Measurements from ENCODE around the gene QPCTL. TPM values are rescaled to one million over a fixed set of nuclear protein-coding genes. Genes with fewer than 3 reads are reported as not detected.
A peak's percentile ranks its signal among the peaks of the same experiment; 100 is the strongest.

QPCTL gene
- total and polyA plus RNA-seq, 9 of the 15 experiments (the other 6 are each of a cell fraction or from before 2014, with no cell fraction given), result 0.99 to 31.3 (median 12.7) TPM

- TF ChIP-seq GATA2 (CRISPR knock-in tag; IDR thresholded peaks at IDR 0.05) (no peak), BRD4 (IDR thresholded peaks at IDR 0.05) (no peak), NUFIP1 (IDR thresholded peaks at IDR 0.05; ENCODE audit: partially characterized antibody) (no peak), BHLHE40 (IDR thresholded peaks at IDR 0.05; ENCODE audit: low read length) (peak; percentile 11; the same call in 1 of the 2 replicates), MCM2 (IDR thresholded peaks at IDR 0.05; ENCODE audit: low read depth) (no peak), ZNF41 (CRISPR knock-in tag; conservative IDR thresholded peaks at IDR 0.05) (no peak), GATAD2A (IDR thresholded peaks at IDR 0.05) (peak; percentile 46; the same call in 1 of the 2 replicates), NFRKB (IDR thresholded peaks at IDR 0.05; ENCODE audit: low read depth) (no peak), MYBL2 (IDR thresholded peaks at IDR 0.05; ENCODE audit: low read depth) (no peak), MYBL2 (CRISPR knock-in tag; IDR thresholded peaks at IDR 0.05; ENCODE audit: borderline replicate concordance) (no peak), TEAD1 (CRISPR knock-in tag; IDR thresholded peaks at IDR 0.05) (no peak), ZNF717 (CRISPR knock-in tag; IDR thresholded peaks at IDR 0.05) (no peak), MTA1 (IDR thresholded peaks at IDR 0.05; ENCODE audit: borderline replicate concordance) (no peak), ZNF212 (CRISPR knock-in tag; IDR thresholded peaks at IDR 0.05) (no peak), XRCC3 (IDR thresholded peaks at IDR 0.05) (no peak), ZNF740 (CRISPR knock-in tag; IDR thresholded peaks at IDR 0.05) (peak; percentile 54; the same call in 1 of the 2 replicates), ZNF740 (tag; IDR thresholded peaks at IDR 0.05) (0 out of 4 replicates have a peak, but pooled peaks of 1 of the 2 experiments have one; percentile 51)
- TF ChIP-seq, protein P1, sequence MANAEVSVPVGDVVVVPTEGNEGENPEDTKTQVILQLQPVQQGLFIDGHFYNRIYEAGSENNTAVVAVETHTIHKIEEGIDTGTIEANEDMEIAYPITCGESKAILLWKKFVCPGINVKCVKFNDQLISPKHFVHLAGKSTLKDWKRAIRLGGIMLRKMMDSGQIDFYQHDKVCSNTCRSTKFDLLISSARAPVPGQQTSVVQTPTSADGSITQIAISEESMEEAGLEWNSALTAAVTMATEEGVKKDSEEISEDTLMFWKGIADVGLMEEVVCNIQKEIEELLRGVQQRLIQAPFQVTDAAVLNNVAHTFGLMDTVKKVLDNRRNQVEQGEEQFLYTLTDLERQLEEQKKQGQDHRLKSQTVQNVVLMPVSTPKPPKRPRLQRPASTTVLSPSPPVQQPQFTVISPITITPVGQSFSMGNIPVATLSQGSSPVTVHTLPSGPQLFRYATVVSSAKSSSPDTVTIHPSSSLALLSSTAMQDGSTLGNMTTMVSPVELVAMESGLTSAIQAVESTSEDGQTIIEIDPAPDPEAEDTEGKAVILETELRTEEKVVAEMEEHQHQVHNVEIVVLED (CRISPR knock-in tag; IDR thresholded peaks at IDR 0.05), result no peak
- TF ChIP-seq, protein P2, sequence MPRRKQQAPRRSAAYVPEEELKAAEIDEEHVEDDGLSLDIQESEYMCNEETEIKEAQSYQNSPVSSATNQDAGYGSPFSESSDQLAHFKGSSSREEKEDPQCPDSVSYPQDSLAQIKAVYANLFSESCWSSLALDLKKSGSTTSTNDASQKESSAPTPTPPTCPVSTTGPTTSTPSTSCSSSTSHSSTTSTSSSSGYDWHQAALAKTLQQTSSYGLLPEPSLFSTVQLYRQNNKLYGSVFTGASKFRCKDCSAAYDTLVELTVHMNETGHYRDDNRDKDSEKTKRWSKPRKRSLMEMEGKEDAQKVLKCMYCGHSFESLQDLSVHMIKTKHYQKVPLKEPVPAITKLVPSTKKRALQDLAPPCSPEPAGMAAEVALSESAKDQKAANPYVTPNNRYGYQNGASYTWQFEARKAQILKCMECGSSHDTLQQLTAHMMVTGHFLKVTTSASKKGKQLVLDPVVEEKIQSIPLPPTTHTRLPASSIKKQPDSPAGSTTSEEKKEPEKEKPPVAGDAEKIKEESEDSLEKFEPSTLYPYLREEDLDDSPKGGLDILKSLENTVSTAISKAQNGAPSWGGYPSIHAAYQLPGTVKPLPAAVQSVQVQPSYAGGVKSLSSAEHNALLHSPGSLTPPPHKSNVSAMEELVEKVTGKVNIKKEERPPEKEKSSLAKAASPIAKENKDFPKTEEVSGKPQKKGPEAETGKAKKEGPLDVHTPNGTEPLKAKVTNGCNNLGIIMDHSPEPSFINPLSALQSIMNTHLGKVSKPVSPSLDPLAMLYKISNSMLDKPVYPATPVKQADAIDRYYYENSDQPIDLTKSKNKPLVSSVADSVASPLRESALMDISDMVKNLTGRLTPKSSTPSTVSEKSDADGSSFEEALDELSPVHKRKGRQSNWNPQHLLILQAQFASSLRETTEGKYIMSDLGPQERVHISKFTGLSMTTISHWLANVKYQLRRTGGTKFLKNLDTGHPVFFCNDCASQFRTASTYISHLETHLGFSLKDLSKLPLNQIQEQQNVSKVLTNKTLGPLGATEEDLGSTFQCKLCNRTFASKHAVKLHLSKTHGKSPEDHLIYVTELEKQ (CRISPR knock-in tag; IDR thresholded peaks at IDR 0.05), result no peak
- TF ChIP-seq, protein P3, sequence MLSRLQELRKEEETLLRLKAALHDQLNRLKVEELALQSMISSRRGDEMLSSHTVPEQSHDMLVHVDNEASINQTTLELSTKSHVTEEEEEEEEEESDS (CRISPR knock-in tag; IDR thresholded peaks at IDR 0.05), result no peak
- TF ChIP-seq, protein P4, sequence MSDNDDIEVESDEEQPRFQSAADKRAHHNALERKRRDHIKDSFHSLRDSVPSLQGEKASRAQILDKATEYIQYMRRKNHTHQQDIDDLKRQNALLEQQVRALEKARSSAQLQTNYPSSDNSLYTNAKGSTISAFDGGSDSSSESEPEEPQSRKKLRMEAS (CRISPR knock-in tag; IDR thresholded peaks at IDR 0.05), result 0 out of 2 replicates have a peak, but pooled peaks have one; percentile 6
- TF ChIP-seq, protein P5, sequence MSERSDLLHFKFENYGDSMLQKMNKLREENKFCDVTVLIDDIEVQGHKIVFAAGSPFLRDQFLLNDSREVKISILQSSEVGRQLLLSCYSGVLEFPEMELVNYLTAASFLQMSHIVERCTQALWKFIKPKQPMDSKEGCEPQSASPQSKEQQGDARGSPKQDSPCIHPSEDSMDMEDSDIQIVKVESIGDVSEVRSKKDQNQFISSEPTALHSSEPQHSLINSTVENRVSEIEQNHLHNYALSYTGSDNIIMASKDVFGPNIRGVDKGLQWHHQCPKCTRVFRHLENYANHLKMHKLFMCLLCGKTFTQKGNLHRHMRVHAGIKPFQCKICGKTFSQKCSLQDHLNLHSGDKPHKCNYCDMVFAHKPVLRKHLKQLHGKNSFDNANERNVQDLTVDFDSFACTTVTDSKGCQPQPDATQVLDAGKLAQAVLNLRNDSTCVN (CRISPR knock-in tag; IDR thresholded peaks at IDR 0.05), result no peak
Observed at GRCh38 chr19:45643024-45643926, 49.2 kb upstream of the QPCTL start (continued).

All from K562 (cell line).